Measurements from ENCODE around the gene OR52K2. TPM values are rescaled to one million over a fixed set of nuclear protein-coding genes. Genes with fewer than 3 reads are reported as not detected.
"Not testable (repeated sequence)": the region's sequence is repeated elsewhere in the genome, so short reads cannot be mapped to it uniquely, and the experiment has no call there.

The OR52K2 gene
- polyA plus RNA-seq, 3 donors, result not detected

DNA sequence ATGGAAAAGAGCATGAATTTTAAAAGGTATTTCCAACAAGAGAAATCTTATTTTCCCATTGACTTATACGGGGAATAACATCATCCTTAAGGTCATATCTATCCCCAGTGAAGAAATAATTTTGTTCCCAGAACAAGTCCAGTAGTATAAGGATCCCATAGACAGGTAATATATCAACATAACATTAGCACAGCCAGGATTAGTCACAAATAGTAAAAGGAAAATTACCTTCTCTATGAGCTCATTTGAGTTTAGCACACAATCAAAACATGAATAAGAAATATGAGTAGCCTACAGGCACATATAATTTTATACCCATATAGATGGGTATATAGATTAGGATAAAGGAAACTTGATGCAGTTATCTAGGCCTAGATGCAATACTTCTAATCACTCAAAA is 30.5 kb downstream of the OR52K2 start:
- no peak for DNase-seq

DNA sequence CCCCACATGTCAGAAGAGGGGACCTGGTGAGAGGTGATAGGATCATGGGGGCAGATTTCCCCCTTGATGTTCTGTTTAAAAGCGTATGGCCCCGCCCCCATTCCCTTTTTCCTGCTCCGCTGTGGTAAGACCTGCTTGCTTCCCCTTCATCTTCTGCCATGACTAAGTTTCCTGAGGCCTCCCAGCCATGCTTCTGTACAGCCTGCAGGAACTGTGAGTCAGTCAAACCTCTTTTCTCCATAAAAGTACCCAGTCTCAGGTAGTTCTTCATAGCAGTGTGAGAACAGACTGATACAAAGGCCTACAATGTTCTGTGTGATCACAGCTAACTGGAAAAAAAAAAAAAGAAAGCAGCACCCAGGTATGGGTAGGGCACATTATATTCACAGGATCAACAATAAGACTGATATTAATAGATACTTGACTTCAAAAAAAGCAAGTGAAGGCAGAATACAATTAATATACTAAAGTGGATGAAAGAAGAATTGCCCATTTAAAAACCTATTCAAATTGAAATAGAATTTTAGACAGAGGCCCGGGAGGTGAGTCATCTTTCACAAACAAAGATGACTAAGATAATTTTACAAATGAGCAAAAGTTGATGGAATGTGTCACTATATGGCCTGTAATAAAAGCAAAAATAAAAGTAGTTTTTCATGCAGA is 31.6 kb downstream of the OR52K2 start:
- DNase-seq, result no peak

DNA sequence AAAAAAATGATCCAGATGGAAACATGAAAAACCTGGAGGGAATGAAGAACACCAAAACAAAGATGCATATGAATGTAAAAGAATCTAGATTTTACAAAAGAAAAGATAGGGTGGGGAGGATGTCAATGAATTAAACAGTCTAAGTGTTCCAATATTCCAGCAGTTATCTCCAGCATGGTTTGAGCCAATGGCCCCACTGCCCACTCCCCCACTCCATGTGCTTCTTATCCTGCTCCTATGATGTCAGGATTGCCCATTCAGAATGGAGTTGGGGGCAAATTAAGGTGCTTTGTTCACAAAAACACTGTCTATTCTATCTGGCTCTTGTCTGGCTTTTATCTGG is 32.1 kb downstream of the OR52K2 start:
- no peak for DNase-seq

DNA sequence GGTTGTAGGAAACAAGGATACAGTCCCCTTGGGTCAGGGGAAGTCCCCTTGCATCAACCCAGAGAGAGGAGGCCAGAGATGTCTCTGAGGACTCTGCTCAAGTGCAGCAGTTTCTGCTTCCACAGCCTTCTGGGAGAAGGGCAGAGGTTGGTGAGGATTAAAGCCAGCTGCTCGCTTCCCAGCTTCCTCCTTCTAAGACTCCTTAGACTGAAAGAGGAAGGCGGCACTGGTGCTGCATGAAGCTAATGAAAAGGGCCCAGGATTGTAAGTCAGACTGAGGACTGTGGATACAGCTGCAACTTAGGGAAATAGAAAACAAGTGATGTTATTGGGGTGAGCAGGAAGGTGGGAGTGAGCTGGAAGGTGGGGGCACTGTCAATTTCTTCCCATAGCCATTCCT is 33.4 kb downstream of the OR52K2 start, which contains the start of gene OR52K1:
Gene OR52K1, plus strand, starts transcription at position 202 of the 400 bp plus-strand sequence. CDS start 6,255 bp downstream, outside the sequence.
- DNase-seq, result no peak

DNA sequence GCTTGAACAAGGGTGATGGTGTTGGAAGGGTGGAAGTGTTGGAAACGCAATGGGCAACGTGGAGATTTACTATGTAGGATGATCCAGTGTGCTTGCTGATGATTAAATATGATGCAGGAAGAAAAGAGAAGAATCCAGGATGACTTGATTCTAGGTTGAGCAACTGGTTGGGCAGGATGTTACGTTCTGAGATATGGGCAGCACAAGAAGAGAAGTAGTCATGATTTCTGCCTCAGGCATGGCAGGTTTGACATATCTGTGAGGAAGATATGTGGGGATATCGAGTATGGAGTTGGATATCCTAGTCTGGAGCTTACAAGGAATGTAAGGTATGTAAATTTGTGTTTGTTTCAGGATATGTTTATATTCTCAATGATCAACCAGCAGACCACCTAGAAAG is 35.2 kb downstream of the OR52K2 start:
- DNase-seq, result no peak

DNA sequence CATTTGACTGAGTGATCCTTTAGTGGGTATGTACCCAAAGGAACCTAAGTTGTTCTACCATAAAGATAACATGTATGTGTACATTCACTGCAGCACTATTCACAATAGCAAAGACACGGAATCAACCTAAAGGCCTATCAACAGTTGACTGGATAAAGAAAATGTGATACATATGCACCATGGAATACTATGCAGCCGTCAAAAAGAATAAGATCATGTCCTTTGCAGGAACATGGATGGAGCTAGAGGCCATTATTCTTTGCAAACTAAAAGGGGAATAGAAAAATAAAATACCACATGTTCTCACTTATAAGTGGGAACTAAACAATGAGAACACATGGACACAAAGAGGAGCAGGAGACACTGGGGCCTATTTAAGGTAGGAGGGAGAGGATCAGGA is 42.3 kb downstream of the OR52K2 start:
- DNase-seq, result not testable (repeated sequence)

DNA sequence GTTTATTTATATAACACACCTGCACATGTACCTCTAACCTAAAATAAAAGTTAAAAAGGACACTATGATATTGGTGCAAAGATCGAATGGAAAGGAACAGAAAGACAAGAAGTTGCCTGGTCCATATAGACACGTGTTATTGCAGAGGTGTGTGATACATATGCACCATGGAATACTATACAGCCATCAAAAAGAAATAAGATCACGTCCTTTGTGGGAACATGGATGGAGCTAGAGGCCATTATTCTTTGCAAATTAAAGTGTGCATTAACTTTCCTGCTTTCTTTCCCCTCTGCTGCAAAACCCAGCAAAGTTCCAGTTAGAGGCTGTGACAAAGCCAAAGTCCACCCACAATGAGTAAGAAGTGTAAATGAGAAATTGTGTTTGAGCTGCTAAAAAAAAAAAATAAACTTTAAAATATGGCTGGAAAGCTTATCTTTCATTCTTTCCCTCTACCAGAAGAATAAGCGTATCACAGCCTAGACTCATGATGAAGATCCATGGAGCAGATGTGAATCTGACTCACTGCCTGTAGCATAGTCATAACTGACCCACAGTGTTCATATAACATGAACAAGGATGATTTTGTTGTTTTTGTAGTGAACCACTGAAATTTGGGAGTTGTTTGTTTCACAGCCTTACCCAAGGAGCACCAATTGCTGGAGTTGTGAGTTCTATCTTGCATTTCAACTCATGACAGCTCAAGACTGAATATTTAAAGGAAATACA is 42.9 kb downstream of the OR52K2 start:
- no peak for DNase-seq

DNA sequence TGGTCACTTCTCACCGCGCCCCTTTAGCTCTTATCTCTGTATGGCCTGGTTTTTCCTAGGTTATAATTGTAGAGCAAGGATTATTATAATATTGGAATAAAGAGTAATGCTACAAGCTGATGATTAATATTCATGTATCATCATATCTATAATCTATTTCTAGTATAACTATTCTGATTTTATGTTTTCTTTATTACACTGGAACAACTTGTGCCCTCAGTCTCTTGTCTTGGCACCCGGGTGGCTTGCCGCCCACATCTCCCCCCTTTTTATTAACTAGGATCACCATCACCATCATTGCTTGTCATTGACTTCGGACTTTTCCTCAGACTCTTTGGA is 44.4 kb downstream of the OR52K2 start:
- DNase-seq, result no peak

DNA sequence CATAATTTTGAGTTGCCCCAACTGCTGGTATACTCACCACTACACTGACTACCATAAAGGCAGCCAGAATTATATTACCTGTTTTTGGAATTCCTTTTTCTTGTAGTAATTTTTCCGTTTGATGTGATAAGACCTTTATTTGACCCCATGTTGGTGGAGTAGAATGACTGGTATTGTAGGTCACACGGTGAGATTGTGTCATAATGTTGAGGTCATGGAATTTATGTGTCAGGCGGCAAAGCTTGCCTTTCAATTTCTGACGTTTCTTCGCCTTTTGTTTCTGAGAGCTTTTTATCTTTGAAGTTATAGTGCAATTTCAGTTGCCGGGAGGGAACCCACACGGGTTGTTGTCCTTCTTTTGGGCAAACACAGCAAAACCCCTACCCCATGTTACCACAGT is 46.4 kb downstream of the OR52K2 start:
- no peak for DNase-seq

DNA sequence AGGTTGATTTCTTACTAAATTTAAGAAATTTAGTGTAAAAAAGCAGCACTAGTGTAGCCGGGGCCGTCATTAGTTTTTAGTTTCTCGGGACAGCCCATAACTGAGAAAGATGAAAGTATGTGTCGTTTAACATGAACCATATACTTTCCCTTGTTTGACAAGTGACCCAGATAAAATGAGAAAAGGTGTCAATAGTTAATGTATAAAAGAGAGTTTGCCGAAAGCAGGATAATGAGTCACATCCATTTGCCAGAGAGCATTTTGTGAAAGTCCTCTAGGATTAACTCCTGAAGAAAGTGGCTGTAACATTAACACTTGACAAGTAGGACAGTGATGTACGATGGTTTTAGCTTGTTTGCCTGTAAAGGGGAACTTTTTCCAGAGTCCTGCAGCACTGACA is 46.9 kb downstream of the OR52K2 start:
- DNase-seq, result no peak

DNA sequence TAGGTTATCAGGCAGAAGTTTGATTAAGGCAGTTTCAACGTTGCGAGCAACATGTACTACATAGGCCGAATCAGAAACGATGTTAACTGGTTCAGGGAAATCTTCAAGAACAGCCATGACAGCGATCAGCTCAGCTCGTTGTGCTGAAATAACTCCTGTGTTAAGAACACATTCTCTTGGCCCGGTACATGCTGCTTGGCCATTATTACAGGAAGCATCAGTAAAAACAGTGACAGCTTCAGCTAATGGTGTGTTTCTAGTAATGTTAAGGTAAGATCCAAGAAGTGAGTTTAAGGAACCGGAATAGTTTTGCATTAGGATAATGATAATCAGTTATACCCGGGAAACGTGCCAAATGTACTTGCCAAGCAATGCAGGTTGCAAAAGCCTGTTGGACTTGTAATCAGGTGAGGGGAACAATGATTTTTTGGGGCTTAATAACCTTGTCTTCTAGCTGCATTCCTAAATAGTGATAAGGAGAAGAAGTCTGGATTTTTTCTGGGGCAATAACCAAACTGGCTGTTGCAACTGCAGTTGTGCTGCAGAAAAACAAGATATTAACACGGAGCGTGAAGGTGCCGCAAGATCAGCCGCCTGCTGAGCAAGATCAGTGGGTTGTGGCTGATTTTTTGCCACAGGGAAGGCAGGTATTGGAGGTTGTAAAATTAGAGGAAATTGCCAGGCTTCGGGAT is 47.6 kb downstream of the OR52K2 start:
- DNase-seq, result no peak

Other genes starting within 250 kb of the OR52K2 start
- gene OR52B4, start 80.9 kb upstream of the OR52K2 start, polyA plus RNA-seq (ENCODE audit: insufficient read length in 3 of 3), result not detected
- gene TRIM21, start 55.6 kb upstream of the OR52K2 start, polyA plus RNA-seq (ENCODE audit: insufficient read length in 3 of 3), result 10 to 100 TPM; 20.2 to 22.7 (median 21.8) TPM
- gene OR52K1, start 33.4 kb downstream of the OR52K2 start, polyA plus RNA-seq (ENCODE audit: insufficient read length in 3 of 3), result under 1 TPM; 0.07 to 0.33 (median 0.23) TPM
- gene OR52M1, start 95.9 kb downstream of the OR52K2 start, polyA plus RNA-seq (ENCODE audit: insufficient read length in 3 of 3), result not detected
- gene OR52I2, start 132.4 kb downstream of the OR52K2 start, polyA plus RNA-seq (ENCODE audit: insufficient read length in 3 of 3), result under 1 TPM in 1 of 3 donors, not detected in 2; 0.03 TPM
- gene OR52I1, start 144.7 kb downstream of the OR52K2 start, polyA plus RNA-seq (ENCODE audit: insufficient read length in 3 of 3), result under 1 TPM; 0.03 to 0.12 (median 0.10) TPM
- gene TRIM68, start 158.9 kb downstream of the OR52K2 start, polyA plus RNA-seq (ENCODE audit: insufficient read length in 3 of 3), result 10 to 100 TPM; 19.2 to 26.8 (median 20.9) TPM
- gene OR51D1, start 188.2 kb downstream of the OR52K2 start, polyA plus RNA-seq (ENCODE audit: insufficient read length in 3 of 3), result not detected
- 1 to 10 TPM; 1.0 to 1.6 (median 1.3) TPM for gene OR51E1, start 194.7 kb downstream of the OR52K2 start, polyA plus RNA-seq (ENCODE audit: insufficient read length in 3 of 3)
- gene OR51E2, start 248.6 kb downstream of the OR52K2 start, polyA plus RNA-seq (ENCODE audit: insufficient read length in 3 of 3), result under 1 TPM; 0.65 to 0.88 (median 0.84) TPM